ENCODE results near the gene CHKA. TPM values are rescaled to one million over a fixed set of nuclear protein-coding genes. Genes with fewer than 3 reads are reported as not detected.

The CHKA gene
- polyA plus RNA-seq, 1 donor (not counting 4 experiments of a cell fraction or from before 2014, with no cell fraction given), result 7.1 TPM

DNA sequence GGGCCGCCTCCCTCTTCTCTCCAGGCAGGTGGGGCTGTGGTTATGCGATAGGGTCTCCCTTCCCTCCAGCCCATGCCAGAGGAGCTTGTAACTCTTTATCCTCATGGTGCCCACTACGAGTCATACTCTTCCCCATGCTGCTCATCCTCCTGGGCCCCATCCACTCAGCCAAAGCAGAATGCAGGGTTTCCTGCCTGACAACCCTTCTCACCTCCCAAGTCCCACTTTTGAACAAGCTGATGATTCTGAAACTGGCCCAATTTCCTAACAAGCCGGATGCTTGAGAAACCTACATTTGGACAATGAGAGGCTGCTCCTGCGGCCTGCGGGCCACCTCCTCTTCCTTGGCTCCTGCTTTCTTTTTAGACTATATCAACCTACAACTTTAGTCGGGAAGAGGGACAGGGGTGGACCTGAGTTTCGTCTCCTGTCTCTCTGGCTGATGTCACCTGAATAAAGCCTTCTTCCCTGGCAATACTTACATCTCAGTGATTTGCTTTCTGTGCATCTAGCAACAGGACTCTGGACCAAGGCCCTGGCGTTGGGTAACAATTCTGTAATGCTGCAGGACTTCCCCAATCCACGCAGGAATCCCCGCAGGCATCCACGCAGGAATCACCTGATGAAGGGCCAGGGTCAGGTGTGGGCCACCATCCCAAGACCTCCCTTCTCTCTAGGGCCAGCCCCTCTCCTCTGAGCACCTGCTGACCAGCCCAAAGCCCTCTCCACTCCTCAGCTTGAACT is 92.2 kb downstream of the CHKA start:
- DNase-seq (ENCODE audit: low read depth, low spot score) (no peak), FAIRE-seq (no peak)
- no peak for TF ChIP-seq CTCF (optimal IDR thresholded peaks at IDR 0.05 in 1 of 3, IDR thresholded peaks at IDR 0.05 in 1 of 3, conservative IDR thresholded peaks at IDR 0.05 in 1 of 3; ENCODE audit: extremely low read depth in 1 of 3, insufficient read depth in 2 of 3, low read length in 3 of 3)
- TF ChIP-seq EZH2 (IDR thresholded peaks at IDR 0.05; ENCODE audit: low read length), result no peak
- Histone ChIP-seq H4K20me1 (ENCODE audit: control insufficient read depth, extremely low read depth, insufficient read depth, low read length) (no peaks in the 10 kb centered on the region), H3K79me2 (ENCODE audit: control insufficient read depth, insufficient read depth, low read length) (peaks cover 24% of the 10 kb centered on the region), H3K27me3 (ENCODE audit: control insufficient read depth, extremely low read depth, insufficient read depth, low read length) (no peaks in the 10 kb centered on the region), H3K9me3 (ENCODE audit: control insufficient read depth, low read depth, low read length) (no peaks in the 10 kb centered on the region), H3K9ac (ENCODE audit: control insufficient read depth, extremely low read depth, insufficient read depth, low read length) (peak overlapping the region; percentile 96), H3K4me2 (ENCODE audit: control insufficient read depth, extremely low read depth, insufficient read depth, low read depth, low read length) (peak overlapping the region; percentile 82), H3K4me1 (ENCODE audit: control insufficient read depth, extremely low read depth, insufficient read depth, low read length) (peaks cover 24% of the 10 kb centered on the region), H3K9me1 (ENCODE audit: control insufficient read depth, extremely low read depth, insufficient read depth, low read length) (no peaks in the 10 kb centered on the region), H3K4me3 (ENCODE audit: control insufficient read depth in 2 of 3, extremely low read depth in 1 of 3, insufficient read depth in 2 of 3, low read depth in 1 of 3, low read length in 3 of 3) (peak overlapping the region in 2 of 3 experiments; percentile 76 to 97), H3K36me3 (ENCODE audit: control insufficient read depth in 2 of 2, extremely low read depth in 1 of 2, insufficient read depth in 2 of 2, low read length in 2 of 2) (peaks cover 6 to 17% of the 10 kb centered on the region in 2 experiments), H3K27ac (ENCODE audit: control insufficient read depth, insufficient read depth, low read length) (peak overlapping the region; percentile 71), H2AFZ (ENCODE audit: control insufficient read depth, low read length) (no peak overlapping the region)
- dilution Hi-C loops (cut with MboI; ENCODE audit: extremely low pct_ligation_motif_present, low sequenced_read_pairs), result no loop called here

DNA sequence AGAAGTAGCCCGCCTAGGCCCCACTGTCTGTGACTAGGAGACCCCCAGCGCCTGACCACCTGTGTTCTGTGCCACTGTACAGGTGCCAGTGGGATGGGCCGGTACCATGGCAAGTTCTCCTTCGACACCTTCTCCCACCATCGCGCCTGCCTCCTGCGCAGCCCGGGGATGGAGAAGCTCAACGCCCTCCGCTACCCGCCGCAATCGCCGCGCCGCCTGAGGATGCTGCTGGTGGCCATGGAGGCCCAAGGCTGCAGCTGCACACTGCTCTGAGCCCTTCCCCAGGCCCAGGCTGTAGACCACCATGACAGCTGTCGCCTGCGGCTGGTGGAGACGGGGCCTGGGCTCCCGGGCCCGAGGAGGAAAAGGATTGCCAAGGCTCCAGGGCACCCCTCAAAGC is 93.5 kb downstream of the CHKA start:
- Histone ChIP-seq H3K27me3 (ENCODE audit: control insufficient read depth, extremely low read depth, insufficient read depth, low read length) (no peaks in the 10 kb centered on the region), H3K36me3 (ENCODE audit: control insufficient read depth in 2 of 2, extremely low read depth in 1 of 2, insufficient read depth in 2 of 2, low read length in 2 of 2) (peaks cover 0 to 5% of the 10 kb centered on the region in 2 experiments), H3K4me2 (ENCODE audit: control insufficient read depth, extremely low read depth, insufficient read depth, low read depth, low read length) (no peak overlapping the region), H2AFZ (ENCODE audit: control insufficient read depth, low read length) (no peak overlapping the region), H3K27ac (ENCODE audit: control insufficient read depth, insufficient read depth, low read length) (no peak overlapping the region), H3K4me1 (ENCODE audit: control insufficient read depth, extremely low read depth, insufficient read depth, low read length) (peaks cover 24% of the 10 kb centered on the region), H3K79me2 (ENCODE audit: control insufficient read depth, insufficient read depth, low read length) (peaks cover 21% of the 10 kb centered on the region), H4K20me1 (ENCODE audit: control insufficient read depth, extremely low read depth, insufficient read depth, low read length) (no peaks in the 10 kb centered on the region), H3K9me3 (ENCODE audit: control insufficient read depth, low read depth, low read length) (no peaks in the 10 kb centered on the region), H3K9me1 (ENCODE audit: control insufficient read depth, extremely low read depth, insufficient read depth, low read length) (no peaks in the 10 kb centered on the region), H3K9ac (ENCODE audit: control insufficient read depth, extremely low read depth, insufficient read depth, low read length) (no peak overlapping the region), H3K4me3 (ENCODE audit: control insufficient read depth in 2 of 3, extremely low read depth in 1 of 3, insufficient read depth in 2 of 3, low read depth in 1 of 3, low read length in 3 of 3) (no peak overlapping the region)
- dilution Hi-C loops (cut with MboI; ENCODE audit: extremely low pct_ligation_motif_present, low sequenced_read_pairs), result no loop called here
- no peak for DNase-seq (ENCODE audit: low read depth, low spot score)
- FAIRE-seq, result no peak
- no peak for TF ChIP-seq EZH2 (IDR thresholded peaks at IDR 0.05; ENCODE audit: low read length)
